HepG2 (cell line): ENCODE results near the gene ARFIP2. TPM values are rescaled to one million over a fixed set of nuclear protein-coding genes. Genes with fewer than 3 reads are reported as not detected.

Experiments used
- ATAC-seq: fragments of 200-7000 bp; cut with Tn5 transposase; 3 replicates; pipeline ENCODE4 v1.9.1; 2020; ENCODE audit warnings: mild to moderate bottlenecking, moderate library complexity
- BruUV-seq: library from RNA; stranded (reverse); fragments of 400-500 nt; replicated peaks from 2 replicates; lab custom pipeline; 2021; lab: Mats Ljungman, UMichigan
- CTCF ChIA-PET: fragments of 300-600 bp; formaldehyde crosslinking; extraction: SDS; loops from one replicate; lab custom pipeline; 2021; ENCODE audit warnings: low total read pairs, inconsistent platforms, low intra/inter-chr PET ratio; lab: Yijun Ruan, JAX
- POLR2A ChIA-PET: fragments of 350-600 bp; sonication (Branson Sonifier 250); formaldehyde crosslinking; loops from one replicate; lab custom pipeline; 2020; ENCODE audit warnings: antibody characterized with exemption, inconsistent platforms; lab: Yijun Ruan, JAX
- DNase-seq: peaks from one replicate; pipeline ENCODE4 v3.0.0-alpha.2; 2015; ENCODE audit warnings: low spot score
- FAIRE-seq: peaks from 3 replicates; lab custom pipeline; 2011; peaks lifted over from hg19 to GRCh38; lab: Jason Lieb, UNC
- H2AFZ ChIP-seq: one replicate; pipeline ENCODE4 v1.6.1; 2011; ENCODE audit warnings: low read length, inconsistent platforms
- H3K27ac ChIP-seq: fragments of 300-600 bp; 3 replicates; pipeline ENCODE4 v1.8.0; 2011; ENCODE audit warnings: mixed run types, mild to moderate bottlenecking, mixed read lengths, low read length, inconsistent platforms; ENCODE audit not compliant: insufficient read depth; ENCODE audit errors: extremely low read length
- H3K27me3 ChIP-seq, 2 experiments: fragments of 200-600 bp in 1 of 2; 2 replicates in 1 of 2; 3 replicates in 1 of 2; pipeline versions ENCODE4 v1.6.0 to v1.8.0; 2011; ENCODE audit warnings: low read length in 2 of 2, mild to moderate bottlenecking in 2 of 2, moderate library complexity in 2 of 2, inconsistent platforms in 1 of 2; ENCODE audit not compliant: insufficient read depth in 2 of 2, control insufficient read depth in 1 of 2
- H3K36me3 ChIP-seq, 2 experiments: fragments of 200-600 bp in 1 of 2; replicated peaks in 1 of 2; 2 replicates in 1 of 2; 3 replicates in 1 of 2; pipeline versions ENCODE4 v1.5.1 to v1.8.0; 2011; ENCODE audit warnings: low read length in 2 of 2, inconsistent platforms in 1 of 2; ENCODE audit not compliant: insufficient read depth in 2 of 2, control insufficient read depth in 1 of 2
- H3K4me1 ChIP-seq: 2 replicates; pipeline ENCODE4 v1.5.1; 2012; ENCODE audit warnings: low read length, inconsistent platforms; ENCODE audit not compliant: insufficient read depth
- H3K4me2 ChIP-seq: 2 replicates; pipeline ENCODE4 v1.6.0; 2011; ENCODE audit warnings: low read depth, low read length, inconsistent platforms
- H3K4me3 ChIP-seq, 3 experiments: fragments of 200-600 bp in 1 of 3; sonication (generic), shearing (Covaris generic) in 1 of 3; replicated peaks in 1 of 3; 2 replicates each; pipeline ENCODE4 v1.5.1; 2011 to 2016; ENCODE audit warnings: low read length in 3 of 3, inconsistent platforms in 2 of 3, low read depth in 2 of 3, mild to moderate bottlenecking in 2 of 3, control low read depth in 1 of 3, mixed read lengths in 1 of 3; ENCODE audit not compliant: insufficient read depth in 1 of 3
- H3K79me2 ChIP-seq: one replicate; pipeline ENCODE4 v1.6.1; 2011; ENCODE audit warnings: low read length, inconsistent platforms; ENCODE audit not compliant: insufficient read depth
- H3K9ac ChIP-seq: 2 replicates; pipeline ENCODE4 v1.6.0; 2011; ENCODE audit warnings: mild to moderate bottlenecking, low read depth, low read length, inconsistent platforms; ENCODE audit not compliant: insufficient read depth
- H3K9me3 ChIP-seq: 2 replicates; pipeline ENCODE4 v1.5.1; 2012; ENCODE audit warnings: mild to moderate bottlenecking, low read length
- H4K20me1 ChIP-seq: 2 replicates; pipeline ENCODE4 v1.6.0; 2011; ENCODE audit warnings: inconsistent platforms, mild to moderate bottlenecking, low read length, moderate library complexity; ENCODE audit not compliant: insufficient read depth
- FOSL1 ChIP-seq: sonication (generic); formaldehyde crosslinking; IDR thresholded peaks from 2 replicates; pipeline ENCODE4 v1.9.0; 2021; ENCODE audit warnings: missing genetic modification reagents, borderline replicate concordance
- KAT2B ChIP-seq: fragments of 150-350 bp; IDR thresholded peaks from 2 replicates; pipeline ENCODE4 v1.6.1; 2014; ENCODE audit warnings: low read depth, low read length, borderline replicate concordance
- MED13 ChIP-seq: sonication (generic); formaldehyde crosslinking; IDR thresholded peaks from 2 replicates; pipeline ENCODE4 v1.5.0; 2020; ENCODE audit warnings: missing genetic modification reagents
- PRMT3 ChIP-seq: sonication (generic); formaldehyde crosslinking; IDR thresholded peaks from 2 replicates; pipeline ENCODE4 v1.8.1; 2022; ENCODE audit warnings: low read depth, mild to moderate bottlenecking, moderate library complexity, missing genetic modification reagents, borderline replicate concordance
- SATB2 ChIP-seq: sonication (generic); formaldehyde crosslinking; IDR thresholded peaks from 2 replicates; pipeline ENCODE4 v1.5.0; 2020; ENCODE audit warnings: missing genetic modification reagents
- SMC3 ChIP-seq: IDR thresholded peaks from 2 replicates; pipeline ENCODE4 v1.6.1; 2011; ENCODE audit warnings: low read length, improper control_type of control experiment
- ZFP82 ChIP-seq: sonication (generic); formaldehyde crosslinking; IDR thresholded peaks from 2 replicates; pipeline ENCODE4 v1.5.1; 2020; ENCODE audit warnings: mild to moderate bottlenecking, missing genetic modification reagents, borderline replicate concordance
- ZNF746 ChIP-seq: sonication (generic); formaldehyde crosslinking; IDR thresholded peaks from 2 replicates; pipeline ENCODE4 v1.8.0; 2022; ENCODE audit warnings: mild to moderate bottlenecking, missing genetic modification reagents
- ZXDC ChIP-seq: sonication (generic); formaldehyde crosslinking; IDR thresholded peaks from 2 replicates; pipeline ENCODE4 v1.5.0; 2020; ENCODE audit warnings: mild to moderate bottlenecking, missing genetic modification reagents
- WGBS: methylation state at CpG from one replicate; pipeline ENCODE4 v1.1.6; 2017; ENCODE audit warnings: low lambda C conversion rate; 5-methylcytosine and 5-hydroxymethylcytosine counted together
- in situ Hi-C: cut with HindIII; loops from 2 replicates; pipeline ENCODE4 v1.10.0; 2017; ENCODE audit warnings: low pct_unique_long_range_greater_than_20kb; ENCODE audit not compliant: extremely low pct_ligation_motif_present
- intact Hi-C: fragments of 100-400 bp; cut with micrococcal nuclease; formaldehyde crosslinking; loops from one replicate; pipeline ENCODE4 v1.10.0; 2022; ENCODE audit not compliant: unreplicated experiment
- polyA plus RNA-seq, 8 experiments: library from polyadenylated mRNA; depleted of rRNA in 3 of 8; stranded (reverse) in 7 of 8; unstranded in 1 of 8; fragments of >200 nt; fragmentation: Illumina TruSeq in 4 of 8; extraction: Trizol in 4 of 8; gene quantifications; 2 replicates each; pipeline versions ENCODE4 v1.2.1 to v1.2.3, GENCODE V29; 2011 to 2016; ENCODE audit warnings: low read depth in 4 of 8, missing spikeins in 1 of 8, mixed read lengths in 1 of 8; ENCODE audit not compliant: insufficient read depth in 1 of 8
- total RNA-seq, 5 experiments: library from RNA; depleted of rRNA; stranded (reverse); fragments of >200 nt; fragmentation: Illumina TruSeq; extraction: Trizol; gene quantifications; 2 replicates each; pipeline ENCODE4 v1.2.3, GENCODE V29; 2016; ENCODE audit warnings: low read depth in 1 of 5
- TF ChIP-seq, protein P1 (sequence below): sonication (generic); formaldehyde crosslinking; IDR thresholded peaks from 2 replicates; pipeline ENCODE4 v1.8.0; 2022; ENCODE audit warnings: missing genetic modification reagents, low read depth, mild to moderate bottlenecking, borderline replicate concordance
- TF ChIP-seq, protein P2 (sequence below): sonication (generic); formaldehyde crosslinking; IDR thresholded peaks from 2 replicates; pipeline ENCODE4 v1.8.1; 2023; ENCODE audit warnings: missing genetic modification reagents, inconsistent platforms, borderline replicate concordance

ARFIP2 gene
- total and polyA plus RNA-seq, 2 of the 13 experiments (the other 11 are each of a cell fraction or from before 2014, with no cell fraction given): 56.6 to 60.2 TPM

DNA sequence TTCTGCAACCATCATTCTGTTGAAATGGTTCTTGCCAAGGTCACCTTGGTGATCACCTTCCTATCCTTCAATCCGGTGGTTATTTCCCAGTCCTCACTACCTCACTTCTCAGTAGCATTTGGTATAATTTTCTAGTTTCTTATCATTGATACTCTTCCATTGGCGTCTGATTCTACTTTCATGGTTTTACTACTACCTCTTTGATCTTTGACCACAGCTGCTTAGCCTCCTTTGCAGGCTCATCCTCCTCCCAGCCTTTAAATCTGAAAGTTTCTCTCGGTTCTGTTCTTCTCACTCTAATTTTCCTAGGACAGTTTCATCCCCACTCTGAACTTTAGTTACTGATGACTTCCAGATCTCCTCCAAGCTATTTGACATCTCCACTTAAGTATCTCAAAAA lies 5.1 kb upstream of the ARFIP2 start:
- Histone ChIP-seq H3K4me2 (no peak overlapping the region), H3K79me2 (peaks cover 23% of the 10 kb centered on the region), H3K36me3 (peaks cover 2 to 27% of the 10 kb centered on the region in 2 experiments; a peak in 4 of 5 replicates), H3K4me1 (peaks cover 74% of the 10 kb centered on the region), H3K9ac (no peak overlapping the region), H2AFZ (no peak overlapping the region), H3K9me3 (no peaks in the 10 kb centered on the region), H3K27ac (no peak overlapping the region), H3K4me3 (no peak overlapping the region), H4K20me1 (no peaks in the 10 kb centered on the region; the same call in 1 of the 2 replicates), H3K27me3 (no peaks in the 10 kb centered on the region; a peak in 1 of 5 replicates)
- BruUV-seq: no TSS peak
- POLR2A ChIA-PET: no interaction called here
- TF ChIP-seq MED13 (CRISPR knock-in tag) (no peak), SMC3 (no peak), ZFP82 (no peak), KAT2B (no peak), FOSL1 (CRISPR knock-in tag) (no peak), PRMT3 (CRISPR knock-in tag) (no peak), SATB2 (CRISPR knock-in tag) (no peak), ZNF746 (CRISPR knock-in tag) (no peak), ZXDC (CRISPR knock-in tag) (no peak)
- TF ChIP-seq, protein P1, sequence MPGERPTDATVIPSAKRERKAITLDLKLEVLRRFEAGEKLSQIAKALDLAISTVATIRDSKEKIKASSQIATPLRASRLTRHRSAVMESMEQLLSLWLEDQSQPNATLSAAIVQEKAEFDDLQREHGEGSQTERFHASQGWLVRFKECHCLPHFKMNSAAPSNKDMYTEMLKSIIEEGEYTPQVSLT (CRISPR knock-in tag): no peak
- TF ChIP-seq, protein P2, sequence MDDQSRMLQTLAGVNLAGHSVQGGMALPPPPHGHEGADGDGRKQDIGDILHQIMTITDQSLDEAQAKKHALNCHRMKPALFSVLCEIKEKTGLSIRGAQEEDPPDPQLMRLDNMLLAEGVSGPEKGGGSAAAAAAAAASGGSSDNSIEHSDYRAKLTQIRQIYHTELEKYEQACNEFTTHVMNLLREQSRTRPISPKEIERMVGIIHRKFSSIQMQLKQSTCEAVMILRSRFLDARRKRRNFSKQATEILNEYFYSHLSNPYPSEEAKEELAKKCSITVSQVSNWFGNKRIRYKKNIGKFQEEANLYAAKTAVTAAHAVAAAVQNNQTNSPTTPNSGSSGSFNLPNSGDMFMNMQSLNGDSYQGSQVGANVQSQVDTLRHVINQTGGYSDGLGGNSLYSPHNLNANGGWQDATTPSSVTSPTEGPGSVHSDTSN: no peak
- WGBS: 96% methylated on average over 3 of the region's 3 CpGs
- DNase-seq (no peak), ATAC-seq (no peak), FAIRE-seq (no peak)
- CTCF ChIA-PET: no interaction called here
- intact Hi-C loops: loop anchor here (10.0 kb wide), 1 partner anchor 251 kb away; the partner anchor contains the start of genes CNGA4 and FHIP1B
- in situ Hi-C loops: loop anchor here (10.0 kb wide), 1 partner anchor 119 kb away; the partner anchor contains the start of genes ILK and RRP8
